NCI-H510A (cell line): ENCODE data around the gene PSME3IP1.
"Not testable (repeated sequence)": the region's sequence is repeated elsewhere in the genome, so short reads cannot be mapped to it uniquely, and the experiment has no call there.

Experiments used
- DNase-seq: peaks from one replicate; lab custom pipeline; 2025; lab: John Stamatoyannopoulos, UW

The PSME3IP1 gene, protein sequence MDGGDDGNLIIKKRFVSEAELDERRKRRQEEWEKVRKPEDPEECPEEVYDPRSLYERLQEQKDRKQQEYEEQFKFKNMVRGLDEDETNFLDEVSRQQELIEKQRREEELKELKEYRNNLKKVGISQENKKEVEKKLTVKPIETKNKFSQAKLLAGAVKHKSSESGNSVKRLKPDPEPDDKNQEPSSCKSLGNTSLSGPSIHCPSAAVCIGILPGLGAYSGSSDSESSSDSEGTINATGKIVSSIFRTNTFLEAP

GRCh38 chr16:57185945-57186871, at the start of gene PSME3IP1, which contains the start of gene RSPRY1:
Gene PSME3IP1 (minus strand): TSS chr16:57186039. CDS start chr16:57173854, 12,185 bp downstream.
Gene RSPRY1 (plus strand): TSS chr16:57186329. CDS start chr16:57204659, 18,330 bp downstream.
- peak; percentile 89 for DNase-seq

- peak; percentile 26 for DNase-seq
Measured at GRCh38 chr16:57235128-57236021, 49.5 kb upstream of the PSME3IP1 start.

DNA sequence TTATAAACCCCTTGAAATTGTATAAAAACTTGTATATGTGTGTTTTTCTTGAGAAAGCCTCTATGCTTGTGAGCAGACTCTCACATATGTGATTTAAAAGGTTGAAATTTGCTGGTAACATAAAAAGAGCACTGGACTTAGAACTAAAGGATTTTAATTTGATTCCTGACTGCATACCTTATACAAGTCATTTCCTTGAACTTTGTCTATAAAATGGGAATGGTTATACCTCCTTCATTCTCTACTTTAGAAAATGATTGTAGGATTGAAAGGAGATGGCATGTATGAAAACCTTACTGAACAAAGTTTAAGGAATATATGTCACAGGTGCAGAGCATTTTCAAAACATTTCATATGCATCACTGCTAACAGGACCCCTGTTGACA, 48.9 kb upstream of the PSME3IP1 start:
- no peak for DNase-seq

GRCh38 chr16:57233944-57234706, 48.3 kb upstream of the PSME3IP1 start:
- DNase-seq, result no peak

DNA sequence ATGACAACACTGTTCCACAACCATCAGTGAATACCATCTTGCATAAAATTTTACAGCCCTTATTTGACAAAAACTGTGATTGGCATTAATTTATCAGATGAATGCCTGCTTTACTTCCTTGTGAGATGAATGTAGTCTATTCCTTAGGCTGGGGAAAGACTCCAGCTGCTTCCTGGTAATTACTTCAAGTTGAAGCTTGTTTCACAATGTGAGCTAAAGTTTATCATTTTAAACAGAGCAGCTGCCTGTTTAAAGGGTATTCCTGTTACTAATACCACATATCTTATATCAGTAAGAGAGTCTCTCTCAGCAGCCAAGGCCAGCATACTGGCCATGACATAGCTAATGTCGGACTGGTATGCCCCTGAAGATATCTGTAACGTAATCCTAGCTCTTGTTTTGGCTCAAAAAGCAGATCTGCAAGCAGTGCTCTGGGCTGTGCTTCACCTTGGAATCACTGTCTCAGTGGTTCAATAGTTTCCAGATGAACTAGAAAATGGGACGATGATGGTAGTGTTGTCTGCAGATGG, 46.0 kb upstream of the PSME3IP1 start:
- no peak for DNase-seq

GRCh38 chr16:57229079-57229478, 43.2 kb upstream of the PSME3IP1 start:
- no peak for DNase-seq

DNA sequence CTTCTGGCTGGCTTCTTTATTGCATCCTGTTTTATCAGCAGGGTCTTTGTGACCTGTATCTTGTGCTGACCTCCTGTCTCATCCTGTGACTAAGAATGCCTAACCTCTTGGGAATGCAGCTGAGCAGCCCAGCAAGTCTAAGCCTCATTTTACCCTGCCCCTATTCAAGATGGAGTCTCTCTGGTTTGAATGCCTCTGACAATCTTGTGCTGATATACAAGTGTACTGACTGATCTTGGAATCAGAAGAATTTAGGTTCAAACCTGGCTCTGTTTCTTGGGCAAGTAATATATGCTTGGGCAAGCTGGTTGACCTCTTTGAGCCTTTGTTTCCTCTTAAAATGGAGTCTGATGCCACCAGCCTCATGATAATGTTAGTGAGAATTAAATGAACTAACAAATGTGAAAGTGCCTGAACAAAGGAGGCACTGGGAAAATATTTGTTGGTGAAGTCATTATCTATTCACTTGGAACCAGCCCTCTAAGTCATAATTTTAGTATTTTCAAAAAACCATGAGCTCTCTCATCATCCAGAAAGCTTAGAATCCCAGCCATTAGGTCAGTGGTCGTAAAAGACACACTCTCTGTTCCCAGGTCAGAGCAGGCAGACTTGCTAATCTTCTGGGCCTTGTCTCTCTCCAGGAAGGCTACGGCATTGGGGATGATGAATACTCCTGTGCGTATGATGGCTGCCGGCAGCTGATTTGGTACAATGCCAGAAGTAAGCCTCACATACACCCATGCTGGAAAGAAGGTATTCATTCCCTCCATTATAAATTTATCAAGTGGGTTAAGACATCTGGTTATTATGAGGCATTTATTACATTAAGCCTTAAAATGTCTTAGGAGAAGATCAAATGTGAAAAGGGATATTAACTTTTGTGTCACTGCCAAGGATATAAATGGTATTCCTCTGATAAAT, 41.1 kb upstream of the PSME3IP1 start:
- DNase-seq, result no peak

DNA sequence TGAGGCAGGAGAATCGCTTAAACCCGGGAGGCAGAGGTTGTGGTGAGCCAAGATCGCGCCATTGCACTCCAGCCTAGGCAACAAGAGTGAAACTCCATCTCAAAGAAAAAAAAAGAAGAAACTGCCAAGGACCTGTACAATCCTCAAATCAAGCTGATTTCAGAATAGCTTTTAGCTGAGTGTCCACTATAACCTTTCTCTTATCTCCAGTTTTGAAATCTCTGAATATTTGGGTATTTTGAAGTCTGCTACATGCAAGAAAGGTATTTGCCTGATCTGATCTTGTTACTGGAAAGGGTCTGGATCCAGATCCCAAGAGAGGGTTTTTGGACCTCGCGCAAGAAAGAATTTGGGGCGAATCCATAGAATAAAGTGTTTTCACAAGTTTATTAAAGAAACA, 40.1 kb upstream of the PSME3IP1 start:
- no peak for DNase-seq

GRCh38 chr16:57224651-57225335, 39.0 kb upstream of the PSME3IP1 start:
- no peak for DNase-seq

- no peak for DNase-seq
Measured at GRCh38 chr16:57223057-57223456, 37.2 kb upstream of the PSME3IP1 start.

DNA sequence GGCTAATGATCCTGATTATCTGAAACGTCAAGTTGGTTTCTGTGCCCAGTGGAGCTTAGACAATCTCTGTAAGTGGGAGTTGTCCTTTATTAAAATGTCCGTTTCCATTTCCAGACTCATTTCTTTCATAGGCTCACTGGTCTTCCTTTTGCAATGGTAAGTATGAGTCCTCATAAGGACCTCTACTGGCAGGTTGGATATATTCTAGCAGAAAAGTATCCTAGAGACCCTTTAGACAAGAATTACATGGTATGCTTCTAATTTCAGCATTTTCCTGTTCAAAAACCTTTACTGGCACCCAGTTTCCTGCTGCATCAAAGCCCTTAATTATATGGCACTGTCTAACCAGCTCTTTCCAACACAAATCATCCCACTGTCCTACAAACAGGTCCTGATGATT, 31.1 kb upstream of the PSME3IP1 start:
- DNase-seq, result no peak

DNA sequence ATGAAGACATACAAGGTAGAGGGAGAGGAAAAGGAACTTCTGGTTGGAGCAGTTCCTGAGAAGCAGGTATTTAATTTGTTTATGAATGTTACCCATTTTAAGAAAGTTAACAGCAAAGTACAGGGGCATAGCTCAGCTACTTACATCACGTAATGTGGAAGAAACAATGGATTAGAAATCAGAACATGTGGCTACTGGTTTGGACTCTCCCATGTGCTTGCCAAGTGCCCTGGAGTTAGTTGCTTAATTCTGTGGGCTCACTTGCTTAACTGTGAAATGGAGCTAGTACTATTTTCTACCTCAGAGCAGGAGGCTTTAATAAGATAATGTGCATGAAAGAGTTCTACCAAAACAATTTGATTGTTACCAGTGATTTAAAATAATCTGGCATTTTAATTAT, 27.6 kb upstream of the PSME3IP1 start:
- DNase-seq, result no peak

DNA sequence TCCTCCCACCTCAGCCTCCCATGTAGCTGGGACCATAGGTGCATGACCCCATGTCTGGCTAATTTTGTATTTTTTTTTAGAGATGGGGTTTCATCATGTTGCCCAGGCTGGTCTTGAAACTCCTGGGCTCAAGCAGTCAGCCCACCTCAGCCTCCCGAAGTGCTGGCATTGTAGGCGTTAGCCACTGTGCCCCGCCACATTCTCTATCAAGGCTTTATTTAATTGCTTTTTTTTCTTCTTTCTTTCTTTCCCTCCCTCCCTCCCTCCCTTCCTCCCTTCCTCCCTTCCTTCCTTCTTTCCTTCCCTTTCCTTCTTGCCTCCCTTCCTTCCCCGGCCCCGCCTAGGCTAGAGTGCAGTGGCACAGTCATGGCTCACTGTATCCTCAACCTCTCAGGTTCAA, 23.9 kb upstream of the PSME3IP1 start:
- DNase-seq, result no peak

GRCh38 chr16:57208926-57209325, 23.1 kb upstream of the PSME3IP1 start:
- DNase-seq, result no peak

DNA sequence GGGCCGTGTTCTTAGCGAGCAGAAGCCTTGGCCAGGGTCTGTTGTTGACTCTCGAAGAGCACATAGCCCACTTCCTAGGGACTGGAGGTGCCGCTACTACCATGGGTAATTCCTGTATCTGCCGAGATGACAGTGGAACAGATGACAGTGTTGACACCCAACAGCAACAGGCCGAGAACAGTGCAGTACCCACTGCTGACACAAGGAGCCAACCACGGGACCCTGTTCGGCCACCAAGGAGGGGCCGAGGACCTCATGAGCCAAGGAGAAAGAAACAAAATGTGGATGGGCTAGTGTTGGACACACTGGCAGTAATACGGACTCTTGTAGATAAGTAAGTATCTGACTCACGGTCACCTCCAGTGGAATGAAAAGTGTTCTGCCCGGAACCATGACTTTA, 18.8 kb upstream of the PSME3IP1 start:
- no peak for DNase-seq

GRCh38 chr16:57203451-57203850, 17.6 kb upstream of the PSME3IP1 start:
- DNase-seq, result no peak

DNA sequence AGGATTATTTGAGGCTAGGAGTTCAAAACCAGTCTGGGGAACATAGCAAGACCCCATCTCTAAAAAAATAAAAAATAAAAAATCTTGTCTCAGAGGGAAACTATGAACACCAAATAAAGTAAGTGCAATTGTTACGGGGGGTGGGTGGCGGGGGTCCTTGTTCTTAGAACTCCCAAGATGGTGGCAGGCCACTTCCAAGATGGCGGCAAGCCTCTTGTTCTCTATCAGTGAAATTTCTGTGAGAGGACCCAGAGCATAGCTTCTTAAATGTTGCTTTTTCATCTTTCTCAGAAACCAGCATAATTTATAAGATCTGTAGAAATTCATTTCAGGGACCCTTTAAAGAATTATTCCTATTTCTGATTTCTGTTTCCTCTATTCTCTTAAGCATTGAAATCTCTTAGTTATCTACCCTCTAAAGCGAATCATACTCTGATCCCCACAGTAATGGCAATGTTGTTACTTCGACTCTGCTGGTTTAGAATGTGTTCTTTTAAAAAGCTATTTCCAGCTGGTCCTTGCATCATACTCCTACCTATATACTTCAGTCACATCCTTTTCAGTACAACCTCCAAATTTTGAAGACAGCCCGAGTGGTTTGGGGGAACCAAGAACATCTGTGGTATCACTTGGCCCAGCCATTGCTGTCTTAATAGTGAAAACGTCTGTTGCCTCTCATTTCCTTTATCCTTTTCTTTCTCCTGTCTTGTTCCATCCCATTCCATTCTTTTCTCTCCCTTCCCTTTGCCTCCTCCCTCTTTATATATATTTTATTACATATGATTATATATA, 16.5 kb upstream of the PSME3IP1 start:
- DNase-seq, result no peak

DNA sequence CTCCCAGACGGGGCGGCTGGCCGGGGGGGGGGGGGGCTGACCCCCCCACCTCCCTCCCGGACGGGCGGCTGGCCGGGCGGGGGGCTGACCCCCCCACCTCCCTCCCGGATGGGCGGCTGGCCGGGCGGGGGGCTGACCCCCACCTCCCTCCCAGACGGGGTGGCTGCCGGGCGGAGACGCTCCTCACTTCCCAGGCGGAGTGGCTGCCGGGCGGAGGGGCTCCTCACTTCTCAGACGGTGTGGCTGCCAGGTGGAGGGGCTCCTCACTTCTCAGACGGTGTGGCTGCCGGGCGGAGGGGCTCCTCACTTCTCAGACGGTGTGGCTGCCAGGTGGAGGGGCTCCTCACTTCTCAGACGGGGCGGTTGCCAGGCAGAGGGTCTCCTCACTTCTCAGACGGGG, 15.1 kb upstream of the PSME3IP1 start:
- not testable (repeated sequence) for DNase-seq

GRCh38 chr16:57200321-57200720, 14.5 kb upstream of the PSME3IP1 start:
- not testable (repeated sequence) for DNase-seq
